Left lobe of liver (tissue), 2 donors: ENCODE results near the gene CDC42EP4. TPM values are rescaled to one million over a fixed set of nuclear protein-coding genes. Genes with fewer than 3 reads are reported as not detected.
A peak's percentile ranks its signal among the peaks of the same experiment; 100 is the strongest.

Experiments
- ATAC-seq: fragments of 200-7000 bp; cut with Tn5 transposase; one replicate; pipeline ENCODE4 v1.9.1; 2020; ENCODE audit warnings: mild to moderate bottlenecking, moderate library complexity
- DNase-seq: peaks from one replicate; pipeline ENCODE4 v3.0.0-alpha.2; 2020; ENCODE audit warnings: low spot score
- total RNA-seq: library from RNA; stranded (reverse); gene quantifications from one replicate; pipeline ENCODE4 v1.2.1, GENCODE V29; 2021
- donor health status: DM: no; HTN: no; CAD: no; lungs with moderate emphysema.
- donor health status: DM: no; HTN: yes; CAD: no.

The CDC42EP4 gene
- total RNA-seq, 1 donor from 2014 or later = 35.5 TPM

- ATAC-seq (no peak), DNase-seq (no peak)
Observed at GRCh38 chr17:73304438-73304837, 7.4 kb downstream of the CDC42EP4 start.

GRCh38 chr17:73302189-73302588 is 9.6 kb downstream of the CDC42EP4 start:
- DNase-seq (no peak), ATAC-seq (no peak)

GRCh38 chr17:73301369-73301768 is 10.4 kb downstream of the CDC42EP4 start:
- ATAC-seq (no peak), DNase-seq (no peak)

GRCh38 chr17:73300392-73300791 is 11.4 kb downstream of the CDC42EP4 start:
- ATAC-seq = peak; percentile 50

GRCh38 chr17:73297934-73298861 is 13.6 kb downstream of the CDC42EP4 start:
- ATAC-seq = peak; percentile 50
- no peak for DNase-seq

More at GRCh38 chr17:73300392-73300791, 11.4 kb downstream of the CDC42EP4 start:
- DNase-seq = no peak

GRCh38 chr17:73293480-73293911 is 18.3 kb downstream of the CDC42EP4 start:
- DNase-seq (peak; percentile 92), ATAC-seq (peak; percentile 50)

- ATAC-seq = no peak
- DNase-seq = no peak
Observed at GRCh38 chr17:73293031-73293430, 18.8 kb downstream of the CDC42EP4 start.

- ATAC-seq = peak; percentile 74
- peak; percentile 95 for DNase-seq
Observed at GRCh38 chr17:73292031-73292531, 19.7 kb downstream of the CDC42EP4 start.

GRCh38 chr17:73291260-73291801 is 20.5 kb downstream of the CDC42EP4 start:
- ATAC-seq (no peak), DNase-seq (no peak)

- DNase-seq = no peak
Observed at GRCh38 chr17:73290399-73291259, 21.2 kb downstream of the CDC42EP4 start.

GRCh38 chr17:73289549-73290254 is 22.1 kb downstream of the CDC42EP4 start:
- DNase-seq = no peak
- no peak for ATAC-seq

More at GRCh38 chr17:73290399-73291259, 21.2 kb downstream of the CDC42EP4 start:
- no peak for ATAC-seq

- ATAC-seq = peak; percentile 49
- peak; percentile 79 for DNase-seq
Observed at GRCh38 chr17:73288534-73289302, 23.1 kb downstream of the CDC42EP4 start.

GRCh38 chr17:73286863-73287296 is 24.9 kb downstream of the CDC42EP4 start:
- ATAC-seq = peak; percentile 16
- DNase-seq = no peak

- DNase-seq (no peak), ATAC-seq (no peak)
Observed at GRCh38 chr17:73285916-73286862, 25.6 kb downstream of the CDC42EP4 start.

- no peak for DNase-seq
- no peak for ATAC-seq
Observed at GRCh38 chr17:73285603-73285908, 26.2 kb downstream of the CDC42EP4 start.

- ATAC-seq = no peak
Observed at GRCh38 chr17:73284906-73285602, 26.7 kb downstream of the CDC42EP4 start.

GRCh38 chr17:73284354-73284753 is 27.4 kb downstream of the CDC42EP4 start:
- DNase-seq (no peak), ATAC-seq (no peak)

More at GRCh38 chr17:73284906-73285602, 26.7 kb downstream of the CDC42EP4 start:
- no peak for DNase-seq

GRCh38 chr17:73283841-73284282 is 27.9 kb downstream of the CDC42EP4 start:
- DNase-seq = no peak
- ATAC-seq = no peak
